ENCODE data around the gene RPS27L.
A peak's percentile ranks its signal among the peaks of the same experiment; 100 is the strongest.
"Not testable (repeated sequence)": the region's sequence is repeated elsewhere in the genome, so short reads cannot be mapped to it uniquely, and the experiment has no call there.

Gene RPS27L

GRCh38 chr15:63135281-63135680 is 22.0 kb downstream of the RPS27L start:
- no peak for DNase-seq

GRCh38 chr15:63134245-63134985 is 22.9 kb downstream of the RPS27L start:
- DNase-seq, result no peak

- DNase-seq, result no peak
Measured at GRCh38 chr15:63133786-63134185, 23.5 kb downstream of the RPS27L start.

DNA sequence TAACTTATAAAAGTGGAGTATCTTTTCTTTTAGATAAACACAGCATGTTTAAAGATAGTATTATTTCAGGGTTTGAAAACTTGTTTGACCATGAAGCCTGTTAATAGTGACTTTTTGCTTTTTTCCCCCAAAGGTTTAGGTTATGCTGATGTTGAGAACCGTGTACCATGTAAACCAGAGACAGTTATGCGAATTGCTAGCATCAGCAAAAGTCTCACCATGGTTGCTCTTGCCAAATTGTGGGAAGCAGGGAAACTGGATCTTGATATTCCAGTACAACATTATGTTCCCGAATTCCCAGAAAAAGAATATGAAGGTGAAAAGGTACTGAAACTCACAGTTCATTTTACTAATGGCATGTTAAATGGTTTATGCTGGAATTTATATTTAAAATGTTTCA is 30.6 kb downstream of the RPS27L start:
- DNase-seq, result no peak

- DNase-seq, result no peak
Measured at GRCh38 chr15:63124506-63124905, 32.8 kb downstream of the RPS27L start.

DNA sequence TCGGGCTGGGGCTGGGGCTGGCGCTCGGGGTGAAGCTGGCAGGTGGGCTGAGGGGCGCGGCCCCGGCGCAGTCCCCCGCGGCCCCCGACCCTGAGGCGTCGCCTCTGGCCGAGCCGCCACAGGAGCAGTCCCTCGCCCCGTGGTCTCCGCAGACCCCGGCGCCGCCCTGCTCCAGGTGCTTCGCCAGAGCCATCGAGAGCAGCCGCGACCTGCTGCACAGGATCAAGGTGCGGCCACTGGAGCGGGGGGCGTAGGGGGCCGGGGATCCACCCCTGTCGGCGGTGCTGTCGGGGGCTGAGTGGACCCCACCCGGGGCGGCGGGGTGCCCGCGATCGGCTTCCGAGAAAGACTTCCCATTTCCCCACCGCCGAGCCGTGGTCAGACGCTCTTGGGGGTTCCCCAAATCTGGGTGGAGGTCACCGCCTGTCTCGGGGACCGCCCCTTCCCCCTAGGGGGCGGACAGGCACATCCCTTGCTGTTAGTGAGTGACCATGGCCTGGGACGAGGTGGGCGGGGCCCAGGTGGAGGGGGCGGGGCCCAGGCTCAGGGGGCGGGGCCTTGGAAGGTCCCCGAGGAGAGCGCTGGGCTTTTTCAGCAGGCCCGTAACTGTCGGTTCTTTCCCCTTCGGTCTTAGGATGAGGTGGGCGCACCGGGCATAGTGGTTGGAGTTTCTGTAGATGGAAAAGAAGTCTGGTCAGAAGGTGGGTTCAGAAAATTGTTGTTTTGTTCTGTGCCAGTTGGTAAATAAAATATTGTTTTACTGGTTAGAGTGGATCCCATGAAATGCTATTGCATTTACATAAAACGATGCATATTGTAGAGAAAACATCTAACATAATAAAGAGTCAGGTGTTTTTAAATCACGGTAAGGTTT is 35.0 kb downstream of the RPS27L start:
- peak; percentile 69 to 86 for DNase-seq

- peak; percentile 71 to 78 for DNase-seq
Measured at GRCh38 chr15:63121382-63122001, 35.8 kb downstream of the RPS27L start, which contains the start of gene LACTB. Gene LACTB (plus strand): TSS chr15:63121861. CDS start chr15:63121872, 11 bp downstream.

GRCh38 chr15:63118854-63119253 is 38.4 kb downstream of the RPS27L start:
- DNase-seq, result no peak

GRCh38 chr15:63114465-63114864 is 42.8 kb downstream of the RPS27L start:
- no peak for DNase-seq

DNA sequence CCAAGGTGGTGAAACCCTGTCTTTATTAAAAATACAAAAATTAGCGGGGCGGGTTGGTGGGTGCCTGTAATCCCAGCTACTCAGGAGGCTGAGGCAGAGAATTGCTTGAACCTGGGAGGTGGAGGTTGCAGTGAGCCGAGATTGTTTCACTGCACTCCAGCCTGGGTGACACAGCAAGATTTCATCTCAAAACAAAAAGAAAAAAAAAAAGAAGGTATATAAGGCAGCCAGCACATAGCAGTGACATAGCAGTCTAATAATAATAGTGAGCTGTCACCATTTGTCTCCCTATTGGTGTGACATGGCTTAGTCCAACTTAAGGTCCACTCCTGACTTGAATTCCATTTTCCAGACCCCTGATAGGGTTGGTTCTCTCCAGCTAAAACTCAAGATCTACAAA is 44.4 kb downstream of the RPS27L start:
- DNase-seq, result no peak

GRCh38 chr15:63111481-63111880 is 45.8 kb downstream of the RPS27L start:
- no peak for DNase-seq

DNA sequence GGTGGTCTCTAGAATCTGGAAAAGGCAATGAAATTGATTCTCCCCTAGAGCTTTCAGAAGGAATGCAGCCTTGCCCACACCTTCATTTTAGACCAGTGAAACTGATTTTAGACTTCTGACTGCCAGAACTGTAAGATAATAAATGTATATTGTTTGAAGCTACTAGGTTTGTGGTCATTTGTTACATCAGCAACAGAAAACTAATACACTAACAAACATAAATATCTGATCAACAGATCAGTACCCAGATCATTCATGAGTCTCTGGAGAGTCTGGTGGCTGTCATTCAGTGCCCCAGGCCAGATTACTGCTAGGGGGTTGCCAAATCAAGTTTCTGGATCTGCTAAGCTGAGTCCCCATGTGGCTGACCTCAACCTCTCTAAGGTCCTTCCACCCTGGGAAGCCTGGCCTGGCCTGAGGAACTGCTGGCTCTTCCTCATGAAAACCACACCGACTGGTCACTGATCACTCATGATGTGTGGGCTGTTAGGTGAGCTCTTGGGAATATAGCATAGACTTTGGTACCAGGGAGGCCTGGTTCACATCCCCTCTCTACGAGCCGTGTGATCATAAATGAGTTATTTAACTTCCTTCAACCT is 46.8 kb downstream of the RPS27L start:
- no peak for DNase-seq

DNA sequence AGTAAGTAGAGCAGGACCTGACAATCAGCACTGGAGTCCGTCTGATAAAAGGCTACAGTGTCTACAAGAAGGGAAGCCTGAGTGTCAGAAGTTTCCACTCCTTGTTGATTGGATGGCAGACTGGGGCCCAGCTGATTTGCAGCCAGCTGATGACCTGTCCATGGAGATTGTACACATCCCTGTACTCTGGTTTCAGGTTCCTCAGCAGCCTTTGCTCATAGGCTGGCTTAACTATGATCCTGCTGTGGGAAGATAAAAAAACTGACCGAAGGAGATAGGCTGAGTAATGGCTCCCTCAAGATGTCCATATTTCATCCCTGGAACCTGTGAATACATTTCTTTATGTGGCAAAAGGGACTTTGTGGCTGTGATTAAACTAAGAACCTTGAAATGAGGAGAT is 47.4 kb downstream of the RPS27L start:
- DNase-seq, result no peak

DNA sequence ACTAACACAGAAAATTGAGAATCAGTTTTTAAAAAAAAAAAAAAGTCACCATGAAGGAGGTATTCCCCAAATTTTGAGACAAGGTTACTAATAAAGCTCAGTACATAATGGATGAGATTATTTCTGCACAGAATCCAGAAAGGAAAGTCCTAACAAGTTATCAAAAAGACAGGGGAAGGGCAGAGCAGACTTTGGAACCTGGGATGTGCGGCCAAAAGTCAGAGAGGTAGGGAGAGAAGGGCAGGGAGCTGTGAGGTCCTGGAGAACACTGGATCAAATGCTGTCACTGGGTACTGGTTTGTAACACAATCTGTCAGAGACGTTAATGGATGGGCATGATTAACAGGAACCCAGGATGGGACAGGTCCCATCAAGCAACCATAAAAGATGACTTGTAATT is 47.8 kb downstream of the RPS27L start:
- no peak for DNase-seq

DNA sequence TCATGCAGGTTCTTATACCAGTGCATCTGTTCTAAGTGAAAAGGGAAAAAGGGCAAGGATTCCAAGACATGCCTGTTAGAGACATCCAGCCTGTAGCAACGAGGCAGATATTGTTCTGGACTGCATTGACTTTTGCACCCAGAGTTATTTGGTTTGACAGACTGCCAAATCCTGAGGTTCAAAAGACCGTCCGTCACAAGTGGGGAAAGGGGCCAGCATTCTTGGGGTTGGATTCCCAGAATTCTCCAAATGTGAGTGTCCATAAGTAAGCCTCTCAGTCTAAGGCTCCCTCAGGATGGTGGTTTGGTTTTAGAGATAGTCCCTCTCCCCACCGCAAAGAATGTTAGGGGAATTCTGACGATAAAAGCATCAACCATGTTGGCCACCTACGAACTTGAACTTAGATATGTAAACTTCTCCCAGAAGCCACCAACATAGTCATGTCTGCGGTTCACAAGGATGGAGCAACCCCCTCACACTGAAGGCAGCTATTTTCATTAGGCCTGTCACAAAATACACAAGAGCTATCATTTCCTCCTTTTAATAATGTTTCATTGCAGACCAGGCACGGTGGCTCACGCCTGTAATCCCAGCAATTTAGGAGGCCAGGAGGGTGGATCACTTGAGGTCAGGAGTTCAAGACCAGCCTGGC is 49.3 kb downstream of the RPS27L start:
- no peak for DNase-seq

- not testable (repeated sequence) for DNase-seq
Measured at GRCh38 chr15:63105354-63105753, 51.9 kb downstream of the RPS27L start.

DNA sequence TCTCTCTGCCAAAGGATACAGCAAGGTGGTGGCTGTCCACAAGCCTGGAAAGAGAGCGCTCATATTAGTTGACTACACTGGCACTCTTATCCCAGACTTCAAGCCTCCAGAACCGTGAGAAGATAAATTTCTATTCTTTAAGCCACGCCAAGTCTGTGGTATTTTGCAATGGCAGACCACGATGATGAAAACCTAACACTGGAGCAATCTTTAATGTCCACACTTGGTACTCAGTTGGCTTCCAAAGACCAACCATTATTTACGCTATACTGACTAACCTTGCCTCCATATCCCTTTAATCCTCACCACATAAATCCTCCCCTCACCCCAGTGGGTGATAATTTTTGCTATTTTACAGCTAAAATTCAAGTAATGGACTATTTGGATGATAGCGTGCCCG is 52.5 kb downstream of the RPS27L start:
- DNase-seq, result no peak

- no peak for DNase-seq
Measured at GRCh38 chr15:63103416-63103815, 53.9 kb downstream of the RPS27L start.

- DNase-seq, result not testable (repeated sequence)
Measured at GRCh38 chr15:63099581-63099980, 57.7 kb downstream of the RPS27L start.

DNA sequence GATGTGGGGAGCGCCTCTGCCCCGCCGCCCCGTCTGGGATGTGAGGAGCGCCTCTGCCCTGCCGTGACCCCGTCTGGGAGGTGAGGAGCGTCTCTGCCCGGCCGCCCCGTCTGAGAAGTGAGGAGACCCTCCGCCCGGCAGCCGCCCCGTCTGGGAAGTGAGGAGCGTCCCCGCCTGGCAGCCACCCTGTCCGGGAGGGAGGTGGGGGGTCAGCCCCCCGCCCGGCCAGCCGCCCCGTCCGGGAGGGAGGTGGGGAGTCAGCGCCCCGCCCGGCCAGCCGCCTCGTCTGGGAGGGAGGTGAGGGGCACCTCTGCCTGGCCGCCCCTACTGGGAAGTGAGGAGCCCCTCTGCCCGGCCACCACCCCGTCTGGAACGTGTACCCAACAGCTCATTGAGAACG is 58.4 kb downstream of the RPS27L start:
- not testable (repeated sequence) for DNase-seq

Data from activated CD4-positive, alpha-beta T cell treated with anti-CD3 and anti-CD28 coated beads for 4 hours (primary cell).